ENCODE measurements around the gene BOLA3.

The BOLA3 gene

GRCh38 chr2:74101574-74102300, 46.0 kb downstream of the BOLA3 start:
- no peaks in the 10 kb centered on the region for H3K9me2 ChIP-seq (replicated peaks; ENCODE audit: insufficient read depth, low read length)
- no peak for DNase-seq
- no peak overlapping the region for H3K4me2 ChIP-seq (ENCODE audit: low read depth, low read length)
- H4K20me1 ChIP-seq (ENCODE audit: insufficient read depth, low read length): no peaks in the 10 kb centered on the region
- no peaks in the 10 kb centered on the region for H3F3A ChIP-seq (ENCODE audit: insufficient read depth, low read length)
- H3K27me3 ChIP-seq (replicated peaks; ENCODE audit: insufficient read depth, low read length): no peaks in the 10 kb centered on the region
- no peak overlapping the region for H3K27ac ChIP-seq (ENCODE audit: low read length)
- no peaks in the 10 kb centered on the region for H3K9me3 ChIP-seq (replicated peaks; ENCODE audit: insufficient read depth, low read length)
- H3K4me1 ChIP-seq (ENCODE audit: low read length): no peaks in the 10 kb centered on the region
- no peak overlapping the region for H3K4me3 ChIP-seq (ENCODE audit: low read length)
- TF ChIP-seq EZH2phosphoT487 (IDR thresholded peaks at IDR 0.05; ENCODE audit: low read length) (no peak), EZH2 (optimal IDR thresholded peaks at IDR 0.05; ENCODE audit: low read depth, low read length) (no peak)
- TF ChIP-seq, protein P1, sequence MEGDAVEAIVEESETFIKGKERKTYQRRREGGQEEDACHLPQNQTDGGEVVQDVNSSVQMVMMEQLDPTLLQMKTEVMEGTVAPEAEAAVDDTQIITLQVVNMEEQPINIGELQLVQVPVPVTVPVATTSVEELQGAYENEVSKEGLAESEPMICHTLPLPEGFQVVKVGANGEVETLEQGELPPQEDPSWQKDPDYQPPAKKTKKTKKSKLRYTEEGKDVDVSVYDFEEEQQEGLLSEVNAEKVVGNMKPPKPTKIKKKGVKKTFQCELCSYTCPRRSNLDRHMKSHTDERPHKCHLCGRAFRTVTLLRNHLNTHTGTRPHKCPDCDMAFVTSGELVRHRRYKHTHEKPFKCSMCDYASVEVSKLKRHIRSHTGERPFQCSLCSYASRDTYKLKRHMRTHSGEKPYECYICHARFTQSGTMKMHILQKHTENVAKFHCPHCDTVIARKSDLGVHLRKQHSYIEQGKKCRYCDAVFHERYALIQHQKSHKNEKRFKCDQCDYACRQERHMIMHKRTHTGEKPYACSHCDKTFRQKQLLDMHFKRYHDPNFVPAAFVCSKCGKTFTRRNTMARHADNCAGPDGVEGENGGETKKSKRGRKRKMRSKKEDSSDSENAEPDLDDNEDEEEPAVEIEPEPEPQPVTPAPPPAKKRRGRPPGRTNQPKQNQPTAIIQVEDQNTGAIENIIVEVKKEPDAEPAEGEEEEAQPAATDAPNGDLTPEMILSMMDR (IDR thresholded peaks at IDR 0.05; ENCODE audit: low read length): no peak
- H3K79me2 ChIP-seq (ENCODE audit: low read length): no peaks in the 10 kb centered on the region
- H2AFZ ChIP-seq (ENCODE audit: low read length): no peak overlapping the region
- H3K9ac ChIP-seq (ENCODE audit: low read length): no peak overlapping the region
- 0 out of 2 replicates have a peak, but pooled peaks cover 2% of the 10 kb centered on the region for H3K36me3 ChIP-seq (replicated peaks; ENCODE audit: insufficient read depth, low read length)

- no peak overlapping the region for H3K4me2 ChIP-seq (ENCODE audit: low read depth, low read length)
- no peaks in the 10 kb centered on the region for H3K9me3 ChIP-seq (replicated peaks; ENCODE audit: insufficient read depth, low read length)
- no peaks in the 10 kb centered on the region for H3K79me2 ChIP-seq (ENCODE audit: low read length)
- H3K9me2 ChIP-seq (replicated peaks; ENCODE audit: insufficient read depth, low read length): no peaks in the 10 kb centered on the region
- H2AFZ ChIP-seq (ENCODE audit: low read length): no peak overlapping the region
- no peak for TF ChIP-seq EZH2phosphoT487 (IDR thresholded peaks at IDR 0.05; ENCODE audit: low read length)
- TF ChIP-seq, protein P1 (IDR thresholded peaks at IDR 0.05; ENCODE audit: low read length): no peak
- no peak for TF ChIP-seq EZH2 (optimal IDR thresholded peaks at IDR 0.05; ENCODE audit: low read depth, low read length)
- no peak overlapping the region for H3K9ac ChIP-seq (ENCODE audit: low read length)
- H3K4me1 ChIP-seq (ENCODE audit: low read length): no peaks in the 10 kb centered on the region
- no peak for DNase-seq
- no peak overlapping the region for H3K27ac ChIP-seq (ENCODE audit: low read length)
- no peaks in the 10 kb centered on the region for H3F3A ChIP-seq (ENCODE audit: insufficient read depth, low read length)
- H4K20me1 ChIP-seq (ENCODE audit: insufficient read depth, low read length): no peaks in the 10 kb centered on the region
- no peaks in the 10 kb centered on the region for H3K27me3 ChIP-seq (replicated peaks; ENCODE audit: insufficient read depth, low read length)
- H3K36me3 ChIP-seq (replicated peaks; ENCODE audit: insufficient read depth, low read length): 0 out of 2 replicates have a peak, but pooled peaks cover 2% of the 10 kb centered on the region
- H3K4me3 ChIP-seq (ENCODE audit: low read length): no peak overlapping the region
Observed at GRCh38 chr2:74100254-74101216, 47.2 kb downstream of the BOLA3 start.

GRCh38 chr2:74099835-74100234, 47.9 kb downstream of the BOLA3 start:
- Histone ChIP-seq H4K20me1 (ENCODE audit: insufficient read depth, low read length) (no peaks in the 10 kb centered on the region), H3K36me3 (replicated peaks; ENCODE audit: insufficient read depth, low read length) (0 out of 2 replicates have a peak, but pooled peaks cover 2% of the 10 kb centered on the region)

More at GRCh38 chr2:74099835-74100234, 47.9 kb downstream of the BOLA3 start:
- Histone ChIP-seq H3K9me3 (replicated peaks; ENCODE audit: insufficient read depth, low read length) (no peaks in the 10 kb centered on the region), H3F3A (ENCODE audit: insufficient read depth, low read length) (no peaks in the 10 kb centered on the region), H3K4me2 (ENCODE audit: low read depth, low read length) (no peak overlapping the region), H3K27me3 (replicated peaks; ENCODE audit: insufficient read depth, low read length) (no peaks in the 10 kb centered on the region), H3K4me1 (ENCODE audit: low read length) (no peaks in the 10 kb centered on the region), H3K79me2 (ENCODE audit: low read length) (no peaks in the 10 kb centered on the region), H3K27ac (ENCODE audit: low read length) (no peak overlapping the region), H2AFZ (ENCODE audit: low read length) (no peak overlapping the region), H3K4me3 (ENCODE audit: low read length) (no peak overlapping the region), H3K9me2 (replicated peaks; ENCODE audit: insufficient read depth, low read length) (no peaks in the 10 kb centered on the region), H3K9ac (ENCODE audit: low read length) (no peak overlapping the region)
- DNase-seq: no peak
- TF ChIP-seq EZH2 (optimal IDR thresholded peaks at IDR 0.05; ENCODE audit: low read depth, low read length) (no peak), EZH2phosphoT487 (IDR thresholded peaks at IDR 0.05; ENCODE audit: low read length) (no peak)
- TF ChIP-seq, protein P1 (IDR thresholded peaks at IDR 0.05; ENCODE audit: low read length): no peak

Data from MM.1S (cell line).